ENCODE measurements around the gene NME2.
"Not testable (repeated sequence)": the region's sequence is repeated elsewhere in the genome, so short reads cannot be mapped to it uniquely, and the experiment has no call there.

The NME2 gene

GRCh38 chr17:51169340-51169739 is 3.1 kb downstream of the NME2 start:
- no peak for ATAC-seq
- no peaks in the 10 kb centered on the region for H3K9me3 Mint-ChIP-seq
- peaks cover 43% of the 10 kb centered on the region for H3K4me1 Mint-ChIP-seq
- no peak for DNase-seq
- H3K27me3 Mint-ChIP-seq = no peaks in the 10 kb centered on the region
- no peak overlapping the region for H3K4me3 Mint-ChIP-seq
- H3K27ac Mint-ChIP-seq = peak overlapping the region in 1 of 2 donors; percentile 45

GRCh38 chr17:51170736-51171135 is 4.5 kb downstream of the NME2 start:
- Mint-ChIP-seq H3K4me1 (peaks cover 30% of the 10 kb centered on the region), H3K4me3 (no peak overlapping the region), H3K9me3 (no peaks in the 10 kb centered on the region), H3K27ac (no peak overlapping the region), H3K27me3 (no peaks in the 10 kb centered on the region)
- DNase-seq (no peak), ATAC-seq (no peak)

GRCh38 chr17:51172030-51172429 is 5.8 kb downstream of the NME2 start:
- ATAC-seq, DNase-seq, H3K27ac Mint-ChIP-seq, H3K27me3 Mint-ChIP-seq, H3K9me3 Mint-ChIP-seq, H3K4me3 Mint-ChIP-seq: not testable (repeated sequence)
- H3K4me1 Mint-ChIP-seq = peaks cover 25% of the 10 kb centered on the region

GRCh38 chr17:51180486-51180885 is 14.3 kb downstream of the NME2 start:
- H3K27ac Mint-ChIP-seq = no peak overlapping the region
- ATAC-seq (no peak), DNase-seq (no peak)
- no peak overlapping the region for H3K4me3 Mint-ChIP-seq
- no peaks in the 10 kb centered on the region for H3K27me3 Mint-ChIP-seq
- no peaks in the 10 kb centered on the region for H3K9me3 Mint-ChIP-seq
- no peaks in the 10 kb centered on the region for H3K4me1 Mint-ChIP-seq

- H3K27ac Mint-ChIP-seq = no peak overlapping the region
- H3K9me3 Mint-ChIP-seq = no peaks in the 10 kb centered on the region
- no peaks in the 10 kb centered on the region for H3K27me3 Mint-ChIP-seq
- DNase-seq (no peak), ATAC-seq (no peak)
- H3K4me1 Mint-ChIP-seq = no peaks in the 10 kb centered on the region
- no peak overlapping the region for H3K4me3 Mint-ChIP-seq
Observed at GRCh38 chr17:51184124-51184523, 17.9 kb downstream of the NME2 start.

- no peaks in the 10 kb centered on the region for H3K9me3 Mint-ChIP-seq
- H3K27ac Mint-ChIP-seq = peak overlapping the region; percentile 66 to 73
- ATAC-seq (no peak), DNase-seq (no peak)
- no peaks in the 10 kb centered on the region for H3K4me1 Mint-ChIP-seq
- H3K4me3 Mint-ChIP-seq = no peak overlapping the region
- no peaks in the 10 kb centered on the region for H3K27me3 Mint-ChIP-seq
Observed at GRCh38 chr17:51185763-51186332, 19.6 kb downstream of the NME2 start.

- DNase-seq = no peak
- Mint-ChIP-seq H3K27me3 (no peaks in the 10 kb centered on the region), H3K9me3 (no peaks in the 10 kb centered on the region), H3K4me3 (no peak overlapping the region), H3K27ac (peak overlapping the region in 1 of 2 donors; percentile 19), H3K4me1 (no peaks in the 10 kb centered on the region)
- ATAC-seq = no peak
Observed at GRCh38 chr17:51188271-51188833, 22.1 kb downstream of the NME2 start.

- ATAC-seq = no peak
- no peaks in the 10 kb centered on the region for H3K27me3 Mint-ChIP-seq
- no peak overlapping the region for H3K27ac Mint-ChIP-seq
Observed at GRCh38 chr17:51189162-51189561, 23.0 kb downstream of the NME2 start.

GRCh38 chr17:51189628-51190027 is 23.4 kb downstream of the NME2 start:
- ATAC-seq = no peak
- Mint-ChIP-seq H3K27me3 (no peaks in the 10 kb centered on the region), H3K4me1 (no peaks in the 10 kb centered on the region), H3K9me3 (no peaks in the 10 kb centered on the region), H3K27ac (no peak overlapping the region), H3K4me3 (no peak overlapping the region)
- DNase-seq = no peak

More at GRCh38 chr17:51189162-51189561, 23.0 kb downstream of the NME2 start:
- DNase-seq = no peak
- Mint-ChIP-seq H3K4me3 (no peak overlapping the region), H3K9me3 (no peaks in the 10 kb centered on the region), H3K4me1 (no peaks in the 10 kb centered on the region)

- ATAC-seq = no peak
- Mint-ChIP-seq H3K27me3 (no peaks in the 10 kb centered on the region), H3K27ac (no peak overlapping the region), H3K4me3 (no peak overlapping the region), H3K9me3 (no peaks in the 10 kb centered on the region), H3K4me1 (no peaks in the 10 kb centered on the region)
- DNase-seq = no peak
Observed at GRCh38 chr17:51191895-51192294, 25.7 kb downstream of the NME2 start.

- H3K9me3 Mint-ChIP-seq = no peaks in the 10 kb centered on the region
- H3K27ac Mint-ChIP-seq = no peak overlapping the region
- no peaks in the 10 kb centered on the region for H3K27me3 Mint-ChIP-seq
- no peak overlapping the region for H3K4me3 Mint-ChIP-seq
- no peak for ATAC-seq
- no peak for DNase-seq
- H3K4me1 Mint-ChIP-seq = no peaks in the 10 kb centered on the region
Observed at GRCh38 chr17:51197754-51198153, 31.5 kb downstream of the NME2 start.

GRCh38 chr17:51200295-51200694 is 34.1 kb downstream of the NME2 start:
- no peak overlapping the region for H3K4me3 Mint-ChIP-seq
- ATAC-seq = no peak
- no peaks in the 10 kb centered on the region for H3K4me1 Mint-ChIP-seq
- no peak for DNase-seq
- H3K27me3 Mint-ChIP-seq = no peaks in the 10 kb centered on the region
- no peak overlapping the region for H3K27ac Mint-ChIP-seq
- no peaks in the 10 kb centered on the region for H3K9me3 Mint-ChIP-seq

GRCh38 chr17:51200846-51201245 is 34.6 kb downstream of the NME2 start:
- Mint-ChIP-seq H3K9me3 (no peaks in the 10 kb centered on the region), H3K27ac (peak overlapping the region in 1 of 2 donors; percentile 39), H3K27me3 (no peaks in the 10 kb centered on the region), H3K4me1 (no peaks in the 10 kb centered on the region), H3K4me3 (no peak overlapping the region)
- no peak for DNase-seq
- ATAC-seq = no peak

GRCh38 chr17:51203838-51204237 is 37.6 kb downstream of the NME2 start:
- Mint-ChIP-seq H3K4me3 (no peak overlapping the region), H3K27ac (no peak overlapping the region), H3K4me1 (no peaks in the 10 kb centered on the region), H3K9me3 (no peaks in the 10 kb centered on the region), H3K27me3 (no peaks in the 10 kb centered on the region)
- ATAC-seq (no peak), DNase-seq (no peak)

- DNase-seq = no peak
- no peak overlapping the region for H3K27ac Mint-ChIP-seq
- no peaks in the 10 kb centered on the region for H3K9me3 Mint-ChIP-seq
- no peak for ATAC-seq
- H3K27me3 Mint-ChIP-seq = no peaks in the 10 kb centered on the region
- H3K4me3 Mint-ChIP-seq = no peak overlapping the region
- no peaks in the 10 kb centered on the region for H3K4me1 Mint-ChIP-seq
Observed at GRCh38 chr17:51214920-51215319, 48.7 kb downstream of the NME2 start.

- no peak for ATAC-seq
- Mint-ChIP-seq H3K9me3 (no peaks in the 10 kb centered on the region), H3K4me1 (no peaks in the 10 kb centered on the region), H3K27ac (no peak overlapping the region), H3K4me3 (no peak overlapping the region), H3K27me3 (no peaks in the 10 kb centered on the region)
- DNase-seq = no peak
Observed at GRCh38 chr17:51217946-51218345, 51.7 kb downstream of the NME2 start.

GRCh38 chr17:51221322-51221721 is 55.1 kb downstream of the NME2 start:
- H3K4me3 Mint-ChIP-seq = no peak overlapping the region
- no peak for DNase-seq
- H3K4me1 Mint-ChIP-seq = peaks cover 19% of the 10 kb centered on the region
- no peaks in the 10 kb centered on the region for H3K9me3 Mint-ChIP-seq
- H3K27ac Mint-ChIP-seq = no peak overlapping the region
- H3K27me3 Mint-ChIP-seq = no peaks in the 10 kb centered on the region
- ATAC-seq = no peak

Data from stimulated activated naive CD8-positive, alpha-beta T cell treated with anti-CD3 and anti-CD28 coated beads, Interleukin-15, amount 100 ng/mL, for 72 hours (primary cell).